HG02610 (cell line): ENCODE results near the gene DNAH14.
"Not testable (repeated sequence)": the region's sequence is repeated elsewhere in the genome, so short reads cannot be mapped to it uniquely, and the experiment has no call there.

Experiments
- ATAC-seq: cut with Tn5 transposase; IDR thresholded peaks from one replicate; pipeline ENCODE4 v1.9.1; 2021; ENCODE audit warnings: mild to moderate bottlenecking, moderate library complexity; ENCODE audit not compliant: unreplicated experiment

Gene DNAH14

GRCh38 chr1:224920930-224921329 is 8.5 kb upstream of the DNAH14 start:
- no peak for ATAC-seq

DNA sequence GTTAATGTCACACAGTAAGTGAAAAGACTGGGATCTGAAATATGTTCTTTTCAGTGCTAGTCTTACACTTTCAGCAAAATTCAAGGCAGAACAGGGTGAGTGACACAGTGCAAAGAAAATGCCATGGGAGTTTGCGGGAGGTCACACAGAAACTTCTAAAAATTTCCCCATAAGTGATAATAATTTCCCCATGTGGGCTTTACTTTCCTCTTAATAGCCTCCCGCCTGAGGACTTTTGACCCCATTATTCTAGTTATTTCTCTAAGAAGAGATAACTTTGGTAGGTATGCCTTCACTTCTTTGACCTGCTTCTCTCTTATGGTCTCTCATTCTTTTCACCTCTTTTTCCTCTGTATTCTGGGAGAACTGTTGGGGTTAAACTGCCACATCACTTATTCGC is 8.1 kb upstream of the DNAH14 start:
- no peak for ATAC-seq

DNA sequence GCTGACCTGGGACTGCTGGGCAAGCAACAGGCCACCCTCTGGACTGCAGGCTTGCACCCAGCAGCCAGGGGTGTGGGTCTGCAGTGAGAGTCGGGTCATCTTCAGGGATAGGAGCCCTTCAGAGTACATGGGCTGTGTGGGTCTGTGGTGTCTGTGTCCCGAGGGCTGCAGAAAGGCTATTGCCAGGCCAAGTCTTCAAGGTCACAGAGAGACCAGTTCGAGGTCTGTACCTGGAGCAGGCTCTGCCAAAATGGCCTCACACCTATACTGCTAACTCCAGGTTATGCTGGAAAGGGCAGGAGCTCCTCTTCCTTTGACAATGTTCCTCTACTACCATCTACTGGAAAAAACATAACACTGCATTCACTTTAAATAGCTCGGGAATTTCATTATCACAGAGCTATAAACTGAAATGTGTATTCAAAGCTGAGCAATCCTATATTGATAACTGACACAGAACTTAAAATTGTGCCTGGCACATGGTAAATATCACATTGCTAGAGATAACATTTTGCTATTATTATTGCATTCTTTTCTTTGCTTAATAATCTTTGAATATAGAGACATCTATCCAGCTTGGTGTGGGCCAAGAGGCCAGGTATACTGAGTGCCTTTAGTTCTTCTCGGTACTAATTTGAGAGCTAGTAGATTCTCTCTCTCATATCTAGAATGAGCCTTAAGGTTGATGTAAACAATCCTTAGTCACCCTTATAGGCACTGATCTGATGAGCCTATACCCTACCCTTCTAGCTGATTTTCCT is 6.9 kb upstream of the DNAH14 start:
- ATAC-seq = no peak

GRCh38 chr1:224923726-224924125 is 5.7 kb upstream of the DNAH14 start:
- ATAC-seq = no peak

GRCh38 chr1:224927631-224928030 is 1.8 kb upstream of the DNAH14 start:
- ATAC-seq = not testable (repeated sequence)

DNA sequence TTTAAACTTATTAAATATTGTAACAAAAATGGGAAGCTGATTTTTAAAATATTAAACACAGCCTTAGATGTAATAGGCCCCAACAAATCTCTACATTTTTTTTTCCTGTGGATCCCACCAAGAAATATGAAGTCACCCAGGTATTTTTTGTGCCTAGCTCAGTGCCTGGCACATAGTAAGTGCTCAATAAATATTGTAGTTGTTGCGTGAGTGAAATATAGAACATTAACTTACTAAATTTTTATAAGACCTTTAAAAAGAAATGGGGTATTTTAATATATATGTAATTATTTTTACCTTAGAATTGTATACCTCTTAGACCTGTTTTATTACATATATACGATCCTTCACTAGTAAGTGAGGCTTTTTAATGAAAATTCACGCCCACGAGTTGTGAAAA is 569 bp upstream of the DNAH14 start:
- ATAC-seq = no peak

DNA sequence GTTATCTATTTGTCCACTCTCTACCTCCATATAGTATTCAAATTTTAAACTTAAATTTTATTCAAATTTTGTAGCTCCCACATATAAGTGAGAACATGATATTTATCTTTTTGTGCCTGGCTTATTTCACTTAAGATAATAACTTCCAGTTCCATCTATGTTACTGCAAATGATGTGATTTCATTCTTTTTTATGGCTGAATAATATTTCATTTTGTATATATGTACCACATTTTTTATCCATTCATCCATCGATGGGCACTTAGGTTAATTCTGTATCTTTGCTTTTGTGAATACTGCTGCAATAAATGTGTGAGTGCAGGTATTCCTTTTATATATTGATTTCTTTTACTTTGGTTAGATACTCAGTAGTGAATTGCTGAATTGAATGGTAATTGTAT is 2.1 kb downstream of the DNAH14 start:
- ATAC-seq = no peak

DNA sequence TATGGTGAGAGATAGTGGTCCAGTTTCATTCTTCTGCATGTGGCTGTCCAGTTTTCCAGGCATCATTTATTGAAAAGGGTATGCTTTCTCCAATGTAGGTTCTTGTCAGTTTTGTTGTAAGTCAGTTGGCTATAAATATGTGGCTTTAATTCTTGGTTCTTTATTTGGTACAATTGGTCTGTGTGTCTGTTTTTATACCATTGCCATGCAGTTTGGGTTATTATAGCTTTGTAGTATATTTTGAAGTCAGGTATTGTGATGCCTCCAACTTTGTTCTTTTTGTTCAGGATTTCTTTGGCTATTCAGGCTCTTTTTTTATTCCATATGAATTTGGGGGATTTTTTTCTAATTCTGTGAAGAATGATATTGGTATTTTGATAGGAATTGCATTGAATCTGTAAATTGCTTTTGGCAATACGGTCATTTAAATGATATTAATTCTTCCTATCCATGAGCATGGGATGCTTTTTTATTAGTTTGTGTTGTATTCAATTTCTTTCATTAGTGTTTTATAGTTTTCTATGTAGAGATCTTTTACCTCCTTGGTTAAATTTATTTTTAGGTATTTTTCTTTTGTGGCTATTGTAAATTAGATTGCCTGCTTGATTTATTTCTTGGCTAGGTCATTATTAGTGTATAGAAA is 3.3 kb downstream of the DNAH14 start:
- no peak for ATAC-seq

- ATAC-seq = no peak
Observed at GRCh38 chr1:224933584-224933983, 4.1 kb downstream of the DNAH14 start.

GRCh38 chr1:224938652-224939051 is 9.2 kb downstream of the DNAH14 start:
- ATAC-seq = no peak

GRCh38 chr1:224939844-224940425 is 10.5 kb downstream of the DNAH14 start:
- no peak for ATAC-seq

- not testable (repeated sequence) for ATAC-seq
Observed at GRCh38 chr1:224940735-224941134, 11.3 kb downstream of the DNAH14 start.

- not testable (repeated sequence) for ATAC-seq
Observed at GRCh38 chr1:224945651-224946348, 16.3 kb downstream of the DNAH14 start.

- ATAC-seq = not testable (repeated sequence)
Observed at GRCh38 chr1:224946349-224946691, 16.8 kb downstream of the DNAH14 start.

GRCh38 chr1:224957696-224958095 is 28.2 kb downstream of the DNAH14 start:
- no peak for ATAC-seq

- no peak for ATAC-seq
Observed at GRCh38 chr1:224958490-224958889, 29.0 kb downstream of the DNAH14 start.

DNA sequence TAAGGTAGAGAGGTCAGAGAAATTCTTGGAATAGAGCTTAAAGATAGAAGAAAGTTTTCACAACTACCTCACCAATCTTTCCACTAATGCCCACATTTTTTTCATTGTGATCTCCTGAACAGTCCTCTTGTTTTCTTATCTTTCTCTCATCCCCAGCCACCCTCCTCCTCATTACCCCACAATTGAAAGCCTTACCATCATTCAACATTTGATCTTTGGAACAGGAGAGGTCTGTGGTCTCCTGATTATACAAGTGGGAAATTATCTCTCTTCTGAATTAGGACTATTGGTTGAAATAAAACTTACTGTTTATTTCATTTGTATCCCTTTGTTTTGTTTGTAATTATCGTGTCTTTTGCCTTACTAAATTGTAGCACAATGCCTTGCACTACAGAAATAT is 29.6 kb downstream of the DNAH14 start:
- no peak for ATAC-seq

- ATAC-seq = no peak
Observed at GRCh38 chr1:224959656-224960055, 30.2 kb downstream of the DNAH14 start.

DNA sequence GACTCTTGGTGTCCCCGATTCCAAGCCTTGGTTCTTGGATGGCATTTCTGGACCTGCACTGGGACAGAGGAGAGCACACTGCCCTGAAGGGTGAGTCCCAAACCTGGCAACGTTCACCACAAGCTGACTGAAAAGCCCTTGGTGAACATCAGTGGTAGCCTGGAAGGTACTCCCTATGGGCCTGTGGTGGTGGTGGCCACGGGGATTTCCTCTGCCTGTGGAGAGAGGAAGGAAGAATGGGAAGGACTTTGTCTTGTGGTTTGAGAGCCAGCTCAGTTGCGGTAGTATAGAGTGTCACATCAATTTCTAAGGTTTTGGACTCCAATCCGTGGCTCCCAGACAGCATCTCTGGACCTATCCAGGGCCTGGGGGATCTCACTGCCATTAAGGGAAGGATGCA is 50.7 kb downstream of the DNAH14 start:
- no peak for ATAC-seq

- ATAC-seq = not testable (repeated sequence)
Observed at GRCh38 chr1:224981922-224982354, 52.5 kb downstream of the DNAH14 start.

DNA sequence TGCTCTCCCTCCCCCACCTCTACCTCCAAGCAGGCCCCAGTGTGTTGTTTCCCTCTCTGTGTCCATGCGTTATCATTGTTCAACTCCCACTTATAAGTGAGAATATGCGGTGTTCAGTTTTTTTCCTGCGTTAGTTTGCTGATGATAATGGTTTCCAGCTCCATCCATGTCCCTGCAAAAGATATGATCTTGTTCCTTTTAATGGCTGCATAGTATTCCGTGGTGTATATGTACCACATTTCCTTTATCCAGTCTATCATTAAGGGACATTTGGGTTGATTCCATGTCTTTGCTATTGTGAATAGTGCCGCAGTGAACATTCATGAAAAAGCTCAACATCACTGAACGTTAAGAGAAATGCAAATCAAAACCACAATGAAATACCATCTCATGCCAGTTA is 58.6 kb downstream of the DNAH14 start:
- ATAC-seq = no peak

GRCh38 chr1:224989615-224990014 is 60.1 kb downstream of the DNAH14 start:
- no peak for ATAC-seq
